IPS DF 4.7 (cell line): Measurements from ENCODE around the gene DDO.
"Not testable (repeated sequence)": the region's sequence is repeated elsewhere in the genome, so short reads cannot be mapped to it uniquely, and the experiment has no call there.

Experiments
- DNase-seq: peaks from one replicate; pipeline ENCODE4 v3.0.0-alpha.2; 2013; ENCODE audit warnings: low spot score; ENCODE audit errors: extremely low read depth

The DDO gene

DNA sequence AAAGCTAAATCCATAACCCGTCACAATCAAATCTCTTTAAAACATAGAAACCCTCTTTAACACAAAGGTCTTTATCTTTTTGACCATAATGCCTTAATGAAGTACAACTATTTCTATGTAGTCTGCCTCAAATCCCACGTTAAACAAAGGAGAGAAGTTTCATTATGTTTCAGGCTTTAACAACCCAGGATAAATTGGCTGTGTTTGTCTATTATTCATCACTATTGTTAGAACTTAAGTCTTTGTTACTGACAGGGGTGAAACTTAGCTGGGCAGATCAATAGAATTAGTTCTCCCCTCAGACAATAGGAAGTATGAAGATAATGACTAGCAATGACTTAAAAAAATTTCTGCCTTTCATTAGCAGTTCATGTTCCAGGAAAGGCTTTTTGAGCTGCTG is 47.1 kb downstream of the DDO start:
- DNase-seq = no peak

GRCh38 chr6:110367825-110368224 is 47.5 kb downstream of the DDO start:
- no peak for DNase-seq

GRCh38 chr6:110366975-110367374 is 48.4 kb downstream of the DDO start:
- DNase-seq = no peak

GRCh38 chr6:110366256-110366655 is 49.1 kb downstream of the DDO start:
- no peak for DNase-seq

DNA sequence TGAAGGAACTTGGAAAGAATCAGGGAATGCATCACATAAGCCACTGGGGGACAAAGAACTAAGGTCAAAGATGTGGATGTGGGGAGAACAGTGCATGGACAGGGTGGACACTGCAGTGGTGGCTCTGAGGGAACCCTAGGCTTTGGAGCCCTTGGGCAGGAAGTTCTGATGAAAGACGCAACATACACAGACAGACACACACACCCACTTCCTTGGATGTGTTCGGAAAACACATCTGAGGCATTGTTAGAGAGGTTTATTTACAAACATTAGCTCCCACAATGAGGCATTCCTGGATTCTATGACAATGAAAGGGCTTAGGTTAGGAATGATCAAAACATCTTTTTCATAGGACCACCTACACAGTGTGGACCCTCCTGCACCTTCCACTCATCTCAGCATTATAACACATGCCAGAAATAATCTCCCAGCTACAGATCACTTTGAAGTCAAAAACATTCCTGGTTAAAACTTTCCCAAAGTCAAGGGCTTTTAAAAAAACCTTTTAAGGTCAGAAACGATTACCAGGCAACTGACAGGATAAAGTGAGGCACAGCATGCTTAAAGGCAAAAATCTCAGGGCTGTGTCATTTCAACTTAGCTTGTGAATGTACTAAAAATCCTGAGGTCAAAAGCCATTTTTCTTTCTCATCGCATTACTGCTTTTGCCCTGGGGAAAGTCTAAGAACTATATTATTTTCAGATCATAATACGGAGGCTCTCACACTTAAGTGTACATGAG is 50.8 kb downstream of the DDO start:
- no peak for DNase-seq

GRCh38 chr6:110363748-110364147 is 51.6 kb downstream of the DDO start:
- no peak for DNase-seq

DNA sequence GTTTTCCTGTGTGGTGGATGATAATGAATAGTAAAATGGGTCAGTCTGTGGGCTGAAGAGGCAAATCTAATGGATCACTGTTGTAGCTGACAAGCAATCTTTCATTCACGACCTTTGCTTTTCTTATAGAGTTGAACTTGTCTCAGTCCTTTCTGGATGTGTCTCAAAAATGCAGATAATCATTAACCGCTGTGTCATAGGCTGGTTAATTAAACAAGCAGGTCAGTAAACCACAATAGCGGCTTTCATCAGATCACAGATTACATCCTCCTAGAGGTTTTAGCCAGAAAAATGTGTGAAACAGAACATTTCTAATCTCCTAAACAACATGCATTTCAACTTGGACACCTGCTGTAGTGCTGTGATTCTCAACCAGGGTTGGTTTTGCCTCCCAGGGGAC is 54.7 kb downstream of the DDO start:
- no peak for DNase-seq

- no peak for DNase-seq
Measured at GRCh38 chr6:110359556-110359955, 55.8 kb downstream of the DDO start.

DNA sequence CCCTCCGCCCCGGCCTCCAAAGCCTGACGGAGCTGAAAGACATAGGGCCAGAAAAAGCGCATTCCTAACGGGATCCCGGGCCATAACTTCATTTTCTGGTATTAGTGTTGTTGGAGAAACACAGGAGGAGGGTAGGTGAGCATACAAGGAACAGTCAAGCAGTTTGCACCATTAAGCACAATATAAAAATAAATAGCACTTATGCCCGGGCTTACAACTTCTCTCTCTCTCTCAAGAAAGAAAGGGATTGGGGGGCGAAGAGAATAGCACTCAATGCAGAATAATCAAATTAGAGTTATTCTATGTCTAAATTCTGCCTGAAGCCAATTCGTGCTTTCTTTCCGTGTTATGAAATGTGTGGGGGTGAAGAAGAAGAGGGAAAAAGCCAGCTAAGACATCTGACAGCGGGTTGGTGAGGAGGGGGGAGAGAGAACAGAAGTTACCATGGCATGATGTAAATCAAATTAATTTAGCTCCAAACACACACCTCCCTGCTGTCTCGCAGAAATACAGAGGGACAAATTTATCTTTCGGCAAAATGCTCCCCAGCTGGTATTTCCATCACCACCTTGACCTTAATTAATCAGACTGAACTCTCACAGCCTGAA is 56.7 kb downstream of the DDO start:
- no peak for DNase-seq

GRCh38 chr6:110357664-110358552 is 57.5 kb downstream of the DDO start, which contains the start of gene METTL24:
Gene METTL24 (minus strand): TSS chr6:110358349. CDS start chr6:110358272, 77 bp downstream.
- DNase-seq = no peak

DNA sequence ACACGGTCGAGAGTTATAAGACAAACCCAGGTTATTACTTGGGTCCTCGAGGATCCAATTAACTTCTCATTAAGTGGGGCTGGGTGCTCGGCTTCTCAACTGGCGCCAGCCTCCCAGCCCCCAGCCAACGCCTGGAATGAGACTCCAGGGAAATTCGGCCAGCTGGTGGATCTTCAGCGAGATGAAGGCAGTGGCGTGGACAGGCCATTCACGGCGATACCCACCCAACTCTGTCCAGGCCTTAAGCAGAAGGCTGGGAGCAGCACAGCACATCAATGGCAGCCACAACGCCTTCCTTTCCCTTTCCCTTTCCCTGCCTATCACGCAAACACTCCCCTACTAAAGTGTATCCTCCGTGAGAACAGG is 58.1 kb downstream of the DDO start:
- no peak for DNase-seq

DNA sequence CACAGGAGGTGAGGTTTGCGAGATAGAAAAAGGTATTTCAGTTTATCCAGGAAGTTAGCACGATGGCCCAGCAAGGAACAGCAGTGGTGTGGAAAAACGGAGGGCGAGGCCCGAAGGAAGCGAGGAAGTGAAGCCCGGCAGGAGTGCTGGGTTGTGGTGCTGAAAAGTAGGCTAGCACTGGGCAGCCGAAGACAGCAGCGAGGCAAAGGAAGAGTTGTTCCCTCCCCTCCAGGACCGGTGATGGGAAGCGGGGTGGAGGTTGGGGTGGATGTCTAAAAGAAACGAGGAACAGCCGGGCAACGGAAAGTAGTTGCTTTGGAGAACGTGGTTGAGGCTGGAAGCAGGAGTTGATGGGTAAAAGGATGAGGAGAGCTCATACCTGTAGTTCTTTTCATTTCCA is 58.6 kb downstream of the DDO start:
- no peak for DNase-seq

DNA sequence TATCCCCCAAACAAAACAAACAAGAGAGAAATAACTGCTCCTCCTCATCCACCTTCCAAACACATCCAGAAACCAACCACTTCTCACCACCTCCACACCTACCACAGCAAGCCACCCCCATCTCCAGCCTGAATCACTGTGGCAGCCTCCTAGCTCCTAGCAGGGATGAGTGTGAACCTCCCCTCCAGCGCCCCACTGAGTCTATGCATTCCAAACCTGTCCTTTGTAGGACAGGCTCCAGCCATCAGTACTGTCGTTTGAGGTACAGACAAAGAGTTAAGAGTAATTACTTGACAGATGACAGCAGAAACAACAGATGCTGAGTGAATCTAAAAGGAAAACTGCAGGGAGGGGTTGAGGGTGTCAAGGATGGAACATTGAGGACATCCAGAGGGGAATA is 59.6 kb downstream of the DDO start:
- no peak for DNase-seq

DNA sequence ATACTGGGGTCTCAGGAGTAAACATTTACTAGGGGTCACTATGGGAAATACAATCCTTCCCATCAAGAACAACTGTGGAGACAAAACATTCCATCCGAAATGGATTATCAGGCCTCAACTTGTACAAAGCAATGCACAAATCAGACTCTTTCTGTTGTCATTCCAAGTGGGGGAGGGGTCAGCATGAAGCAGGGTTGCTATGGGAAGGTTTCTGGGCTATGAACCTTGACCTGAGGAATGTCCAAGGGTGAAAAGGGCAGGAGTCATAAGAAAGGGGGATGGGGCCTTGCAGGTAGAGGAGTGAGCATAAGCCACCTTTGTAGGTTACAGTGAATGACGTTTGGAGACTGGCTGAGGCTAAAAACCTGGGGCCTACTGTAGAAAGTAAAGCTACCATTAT is 60.4 kb downstream of the DDO start:
- no peak for DNase-seq

DNA sequence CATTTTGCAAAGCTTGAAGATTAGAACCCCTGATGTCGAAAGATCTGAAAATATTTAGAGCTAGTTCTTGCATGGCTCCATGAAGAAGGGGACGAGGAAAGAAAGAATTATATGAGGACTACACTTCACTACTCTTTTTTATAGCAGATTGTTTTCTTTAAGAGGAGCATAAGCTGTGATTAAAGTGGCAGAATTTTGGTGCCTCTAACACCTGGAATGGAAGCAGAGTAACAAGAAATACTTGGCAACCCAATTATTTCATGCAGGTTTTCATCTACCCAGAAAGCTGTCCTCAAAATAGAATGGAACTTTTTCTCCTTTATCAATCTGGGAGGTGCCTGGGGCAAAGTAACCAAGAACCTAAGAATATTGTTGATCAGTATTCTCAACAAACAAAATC is 61.2 kb downstream of the DDO start:
- DNase-seq = no peak

DNA sequence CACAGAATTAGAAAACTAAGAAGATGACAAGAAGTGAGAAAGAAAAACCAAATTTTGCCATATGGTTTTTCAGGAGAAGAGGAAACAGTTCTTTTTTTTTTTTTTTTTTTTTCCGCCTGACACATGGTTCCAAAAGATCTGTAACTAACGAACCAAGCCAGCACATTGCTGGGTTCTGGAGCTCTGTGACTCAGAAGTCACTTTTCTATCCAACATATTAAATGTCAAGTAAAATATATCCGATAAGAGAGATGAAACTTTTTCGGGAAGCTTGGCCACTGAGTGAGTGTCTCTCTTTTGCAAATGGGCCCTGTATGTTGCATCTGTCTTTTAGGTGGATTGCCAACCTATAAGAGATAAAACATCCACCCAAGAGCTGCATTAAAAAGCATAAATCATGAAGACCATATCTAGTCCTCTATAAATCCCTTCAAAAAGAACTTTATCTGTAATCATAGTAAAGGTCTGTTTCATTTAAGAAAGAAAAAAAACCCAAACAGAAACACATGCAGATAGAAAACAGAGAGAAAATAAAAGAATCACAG is 61.8 kb downstream of the DDO start:
- no peak for DNase-seq

DNA sequence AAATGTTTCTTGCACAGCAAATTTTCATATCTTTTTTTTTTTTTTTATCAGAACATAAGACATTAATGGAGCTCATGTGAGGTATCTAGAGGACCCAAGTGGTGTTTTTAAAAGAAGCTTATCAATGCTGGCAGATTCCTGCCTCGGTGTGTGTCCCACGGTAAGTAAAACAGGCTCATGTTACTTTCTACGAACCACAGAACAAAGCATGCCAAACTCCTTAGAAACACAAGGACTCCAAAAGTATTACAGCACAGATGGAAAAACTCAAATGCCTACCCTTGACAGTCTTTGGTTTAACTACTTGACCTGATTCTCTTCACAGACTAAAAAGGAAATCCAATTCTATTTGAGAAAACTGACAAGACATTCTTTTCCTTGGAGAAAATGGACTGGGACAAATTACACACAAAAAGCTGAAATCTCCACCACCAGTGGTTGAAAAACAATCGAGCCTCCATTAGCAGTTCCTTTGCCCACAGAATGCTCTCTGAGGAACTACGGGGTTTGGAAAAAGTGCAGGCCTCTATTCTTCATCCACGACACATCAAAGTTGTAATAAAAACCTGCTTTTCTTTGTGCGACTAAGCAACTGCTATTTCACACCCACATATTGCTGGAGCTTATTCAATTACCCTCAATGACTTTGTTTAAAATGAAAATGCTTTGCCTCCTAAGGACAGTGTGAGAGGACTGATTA is 62.7 kb downstream of the DDO start:
- no peak for DNase-seq

GRCh38 chr6:110351986-110352385 is 63.4 kb downstream of the DDO start:
- DNase-seq = no peak

DNA sequence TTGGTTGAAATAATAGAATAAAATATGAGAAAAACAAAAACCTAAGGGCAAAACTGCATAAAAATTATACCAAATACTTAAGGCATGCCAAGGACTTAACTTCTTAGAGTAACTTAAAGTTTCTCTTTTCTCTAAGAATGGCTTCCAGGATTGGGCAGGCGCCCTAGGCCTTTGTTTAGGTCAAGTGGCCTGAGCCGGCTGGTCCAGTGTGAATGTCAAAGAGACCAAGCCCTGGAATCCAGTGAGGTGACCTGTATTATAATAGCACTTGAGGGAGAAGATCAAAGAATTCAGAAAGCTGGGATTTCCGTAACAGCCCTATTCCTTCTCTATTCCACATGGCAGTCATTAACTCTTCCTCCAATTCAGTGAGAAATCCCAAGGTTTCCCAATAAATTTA is 63.8 kb downstream of the DDO start:
- no peak for DNase-seq

DNA sequence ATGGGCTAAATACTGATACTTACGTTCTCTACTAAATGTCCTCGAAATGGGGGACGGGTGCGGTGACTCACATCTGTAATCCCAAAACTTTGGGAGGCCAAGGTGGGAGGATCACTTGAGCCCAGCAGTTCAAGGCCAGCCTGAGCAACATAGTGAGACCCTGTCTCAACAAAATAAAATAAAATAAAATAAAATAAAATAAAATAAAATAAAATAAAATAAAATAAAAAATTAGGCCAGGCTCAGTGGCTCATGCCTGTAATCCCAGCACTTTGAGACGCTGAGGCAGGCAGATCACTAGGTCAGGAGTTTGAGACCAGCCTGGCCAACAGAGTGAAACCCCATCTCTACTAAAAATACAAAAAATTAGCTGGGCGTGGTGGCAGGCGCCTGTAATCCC is 64.8 kb downstream of the DDO start:
- not testable (repeated sequence) for DNase-seq

GRCh38 chr6:110348961-110349690 is 66.2 kb downstream of the DDO start:
- DNase-seq = no peak
